GM23248 (cell line): ENCODE results near the gene EBI3.

Experiments used
- EZH2 ChIP-seq: fragments of 200-600 bp; sonication (generic); IDR thresholded peaks from 2 replicates; pipeline ENCODE4 v1.6.1; 2018; ENCODE audit warnings: antibody characterized with exemption, mild to moderate bottlenecking; ENCODE audit not compliant: insufficient read depth, poor library complexity, severe bottlenecking
- EZH2phosphoT487 ChIP-seq: fragments of 200-600 bp; sonication (generic); IDR thresholded peaks from 2 replicates; pipeline ENCODE4 v1.6.1; 2018; ENCODE audit warnings: antibody characterized with exemption, moderate library complexity, mild to moderate bottlenecking, low read depth; ENCODE audit not compliant: insufficient read depth

DNA sequence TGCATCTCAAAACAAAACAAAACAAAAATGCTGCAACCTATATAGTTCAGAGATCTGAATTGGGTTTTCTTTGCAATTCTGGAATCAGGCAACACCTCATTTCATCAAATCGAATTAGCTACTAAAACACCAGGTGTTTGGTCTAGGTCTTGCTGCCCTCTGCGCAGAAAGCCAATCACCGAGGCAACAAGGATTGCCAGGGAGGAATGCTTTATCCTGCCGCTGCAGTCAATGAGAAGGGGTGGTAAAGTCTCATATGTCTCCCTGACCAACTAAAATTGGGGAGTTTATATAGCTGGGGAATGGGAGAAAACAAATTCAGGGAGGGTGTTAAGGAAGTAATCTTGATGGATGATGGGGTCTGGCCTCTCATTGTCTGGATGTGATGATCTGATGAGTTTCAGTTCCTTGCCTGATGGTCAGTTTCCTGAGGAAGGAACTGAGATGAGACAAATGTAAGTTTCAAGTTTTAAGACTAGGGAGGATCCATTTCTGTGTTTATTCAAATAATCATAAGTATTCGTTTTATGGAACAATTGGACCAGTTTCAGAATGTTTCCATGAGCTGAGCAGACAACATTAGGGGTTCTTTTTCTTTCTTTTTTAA lies 12.6 kb downstream of the EBI3 start:
- TF ChIP-seq EZH2phosphoT487: no peak
- TF ChIP-seq EZH2: no peak
